HepG2 (cell line): ENCODE data around the gene PSMA3. TPM values are rescaled to one million over a fixed set of nuclear protein-coding genes. Genes with fewer than 3 reads are reported as not detected.

Experiments used
- ISL2 ChIP-seq: sonication (generic); formaldehyde crosslinking; IDR thresholded peaks from 2 replicates; pipeline ENCODE4 v1.5.0; 2020; ENCODE audit warnings: missing genetic modification reagents
- MED13 ChIP-seq: sonication (generic); formaldehyde crosslinking; IDR thresholded peaks from 2 replicates; pipeline ENCODE4 v1.5.0; 2020; ENCODE audit warnings: missing genetic modification reagents
- MEIS1 ChIP-seq: sonication (generic); formaldehyde crosslinking; IDR thresholded peaks from 2 replicates; pipeline ENCODE4 v1.9.0; 2021; ENCODE audit warnings: mild to moderate bottlenecking, missing genetic modification reagents, moderate library complexity, borderline replicate concordance
- NFKB2 ChIP-seq: sonication (generic); formaldehyde crosslinking; IDR thresholded peaks from 2 replicates; pipeline ENCODE4 v1.4.0; 2020; ENCODE audit warnings: missing genetic modification reagents, borderline replicate concordance
- NR2F1 ChIP-seq, 2 experiments: fragments of 450-650 bp in 1 of 2; formaldehyde crosslinking in 1 of 2; IDR thresholded peaks; 2 replicates each; pipeline versions ENCODE4 v1.5.0 to v1.6.1; 2016 to 2020; ENCODE audit warnings: mild to moderate bottlenecking in 1 of 2, missing compliant biosample characterization in 1 of 2, missing genetic modification reagents in 1 of 2, moderate library complexity in 1 of 2
- PHF8 ChIP-seq: sonication (generic); formaldehyde crosslinking; IDR thresholded peaks from 2 replicates; pipeline ENCODE4 v1.5.0; 2020; ENCODE audit warnings: missing genetic modification reagents
- PRMT3 ChIP-seq: sonication (generic); formaldehyde crosslinking; IDR thresholded peaks from 2 replicates; pipeline ENCODE4 v1.8.1; 2022; ENCODE audit warnings: low read depth, mild to moderate bottlenecking, moderate library complexity, missing genetic modification reagents, borderline replicate concordance
- RORA ChIP-seq: sonication (generic); formaldehyde crosslinking; IDR thresholded peaks from 2 replicates; pipeline ENCODE4 v1.5.0; 2020; ENCODE audit warnings: mild to moderate bottlenecking, missing genetic modification reagents, moderate library complexity
- SALL2 ChIP-seq: sonication (generic); formaldehyde crosslinking; IDR thresholded peaks from 2 replicates; pipeline ENCODE4 v1.8.1; 2023; ENCODE audit warnings: mild to moderate bottlenecking, missing genetic modification reagents, inconsistent platforms
- ZSCAN30 ChIP-seq: sonication (generic); formaldehyde crosslinking; IDR thresholded peaks from 2 replicates; pipeline ENCODE4 v1.5.0; 2020; ENCODE audit warnings: mild to moderate bottlenecking, missing genetic modification reagents
- polyA plus RNA-seq, 8 experiments: library from polyadenylated mRNA; depleted of rRNA in 3 of 8; stranded (reverse) in 7 of 8; unstranded in 1 of 8; fragments of >200 nt; fragmentation: Illumina TruSeq in 4 of 8; extraction: Trizol in 4 of 8; gene quantifications; 2 replicates each; pipeline versions ENCODE4 v1.2.1 to v1.2.3, GENCODE V29; 2011 to 2016; ENCODE audit warnings: low read depth in 4 of 8, missing spikeins in 1 of 8, mixed read lengths in 1 of 8; ENCODE audit not compliant: insufficient read depth in 1 of 8
- total RNA-seq, 5 experiments: library from RNA; depleted of rRNA; stranded (reverse); fragments of >200 nt; fragmentation: Illumina TruSeq; extraction: Trizol; gene quantifications; 2 replicates each; pipeline ENCODE4 v1.2.3, GENCODE V29; 2016; ENCODE audit warnings: low read depth in 1 of 5
- TF ChIP-seq, protein P1 (sequence below): sonication (generic); formaldehyde crosslinking; IDR thresholded peaks from 2 replicates; pipeline ENCODE4 v1.5.0; 2020; ENCODE audit warnings: mild to moderate bottlenecking, missing genetic modification reagents, borderline replicate concordance
- TF ChIP-seq, protein P2 (sequence below): sonication (generic); formaldehyde crosslinking; IDR thresholded peaks from 2 replicates; pipeline ENCODE4 v1.4.0; 2020; ENCODE audit warnings: missing genetic modification reagents
- TF ChIP-seq, protein P3 (sequence below): sonication (generic); formaldehyde crosslinking; IDR thresholded peaks from 2 replicates; pipeline ENCODE4 v1.5.0; 2020; ENCODE audit warnings: missing genetic modification reagents
- TF ChIP-seq, protein P4 (sequence below): sonication (generic); formaldehyde crosslinking; IDR thresholded peaks from 2 replicates; pipeline ENCODE4 v1.4.0; 2020; ENCODE audit warnings: mild to moderate bottlenecking, low read depth, missing genetic modification reagents

Gene PSMA3
- total and polyA plus RNA-seq, 2 of the 13 experiments (the other 11 are each of a cell fraction or from before 2014, with no cell fraction given) = 232 to 275 TPM

DNA sequence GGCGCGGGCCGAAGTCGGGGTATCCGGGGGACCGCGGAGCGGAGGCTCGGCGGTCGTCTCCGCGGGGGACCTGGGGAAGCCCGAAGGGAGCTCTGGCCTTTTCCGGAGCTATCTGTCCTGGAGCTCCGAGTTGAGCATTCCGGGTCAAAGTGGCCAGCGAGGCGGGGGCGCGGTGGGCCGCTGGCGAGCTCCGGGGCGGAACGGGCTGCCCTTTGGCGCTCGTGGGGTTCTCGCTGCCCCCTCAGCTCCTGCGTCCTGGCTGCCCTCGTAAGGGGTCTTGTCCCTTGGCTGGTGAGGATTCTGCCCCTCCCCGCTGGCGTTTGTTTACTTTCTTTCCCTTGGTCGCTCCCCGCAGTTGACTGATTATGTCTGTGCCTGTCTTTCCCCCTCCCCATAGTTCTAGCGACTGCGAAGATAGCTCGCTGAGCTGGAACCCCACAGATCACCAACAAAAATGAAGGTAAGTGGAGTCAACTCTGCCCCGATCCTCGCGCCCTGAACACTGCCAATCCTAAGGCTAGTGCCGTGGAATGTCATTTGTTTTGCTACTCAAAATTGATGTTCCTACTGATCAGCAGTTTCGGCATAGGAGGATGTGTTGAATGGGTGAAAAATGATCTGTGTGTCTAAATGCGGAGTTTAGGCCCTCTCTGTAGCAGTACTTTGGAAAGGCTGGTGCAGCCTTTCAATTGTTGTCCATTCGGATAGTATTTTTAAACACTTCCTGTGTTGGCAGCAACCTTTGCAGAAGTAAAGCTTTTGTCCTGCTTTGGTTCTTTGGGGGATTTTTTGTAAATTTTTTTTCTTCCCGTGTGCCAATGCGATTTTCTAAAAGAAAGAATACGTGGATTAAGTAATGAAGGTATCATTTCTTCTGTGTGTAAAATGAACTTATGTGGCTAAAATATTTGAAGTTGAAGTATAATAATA is 55.0 kb downstream of the PSMA3 start (continued):
- TF ChIP-seq, protein P1, sequence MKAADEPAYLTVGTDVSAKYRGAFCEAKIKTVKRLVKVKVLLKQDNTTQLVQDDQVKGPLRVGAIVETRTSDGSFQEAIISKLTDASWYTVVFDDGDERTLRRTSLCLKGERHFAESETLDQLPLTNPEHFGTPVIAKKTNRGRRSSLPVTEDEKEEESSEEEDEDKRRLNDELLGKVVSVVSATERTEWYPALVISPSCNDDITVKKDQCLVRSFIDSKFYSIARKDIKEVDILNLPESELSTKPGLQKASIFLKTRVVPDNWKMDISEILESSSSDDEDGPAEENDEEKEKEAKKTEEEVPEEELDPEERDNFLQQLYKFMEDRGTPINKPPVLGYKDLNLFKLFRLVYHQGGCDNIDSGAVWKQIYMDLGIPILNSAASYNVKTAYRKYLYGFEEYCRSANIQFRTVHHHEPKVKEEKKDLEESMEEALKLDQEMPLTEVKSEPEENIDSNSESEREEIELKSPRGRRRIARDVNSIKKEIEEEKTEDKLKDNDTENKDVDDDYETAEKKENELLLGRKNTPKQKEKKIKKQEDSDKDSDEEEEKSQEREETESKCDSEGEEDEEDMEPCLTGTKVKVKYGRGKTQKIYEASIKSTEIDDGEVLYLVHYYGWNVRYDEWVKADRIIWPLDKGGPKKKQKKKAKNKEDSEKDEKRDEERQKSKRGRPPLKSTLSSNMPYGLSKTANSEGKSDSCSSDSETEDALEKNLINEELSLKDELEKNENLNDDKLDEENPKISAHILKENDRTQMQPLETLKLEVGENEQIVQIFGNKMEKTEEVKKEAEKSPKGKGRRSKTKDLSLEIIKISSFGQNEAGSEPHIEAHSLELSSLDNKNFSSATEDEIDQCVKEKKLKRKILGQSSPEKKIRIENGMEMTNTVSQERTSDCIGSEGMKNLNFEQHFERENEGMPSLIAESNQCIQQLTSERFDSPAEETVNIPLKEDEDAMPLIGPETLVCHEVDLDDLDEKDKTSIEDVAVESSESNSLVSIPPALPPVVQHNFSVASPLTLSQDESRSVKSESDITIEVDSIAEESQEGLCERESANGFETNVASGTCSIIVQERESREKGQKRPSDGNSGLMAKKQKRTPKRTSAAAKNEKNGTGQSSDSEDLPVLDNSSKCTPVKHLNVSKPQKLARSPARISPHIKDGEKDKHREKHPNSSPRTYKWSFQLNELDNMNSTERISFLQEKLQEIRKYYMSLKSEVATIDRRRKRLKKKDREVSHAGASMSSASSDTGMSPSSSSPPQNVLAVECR (CRISPR knock-in tag) = peak; percentile 43; the same call in 1 of the 2 replicates
- TF ChIP-seq PHF8 (CRISPR knock-in tag) (0 out of 2 replicates have a peak, but pooled peaks have one; percentile 28), ISL2 (CRISPR knock-in tag) (0 out of 2 replicates have a peak, but pooled peaks have one; percentile 29), NFKB2 (CRISPR knock-in tag) (peak; percentile 47; the same call in 1 of the 2 replicates), NR2F1 (CRISPR knock-in tag; IDR thresholded peaks at IDR 0.05) (no peak), MEIS1 (CRISPR knock-in tag) (no peak), MED13 (CRISPR knock-in tag) (peak; percentile 56; the same call in 1 of the 2 replicates), RORA (CRISPR knock-in tag) (no peak), PRMT3 (CRISPR knock-in tag) (no peak), ZSCAN30 (no peak), SALL2 (CRISPR knock-in tag) (0 out of 2 replicates have a peak, but pooled peaks have one; percentile 38)
- TF ChIP-seq, protein P2, sequence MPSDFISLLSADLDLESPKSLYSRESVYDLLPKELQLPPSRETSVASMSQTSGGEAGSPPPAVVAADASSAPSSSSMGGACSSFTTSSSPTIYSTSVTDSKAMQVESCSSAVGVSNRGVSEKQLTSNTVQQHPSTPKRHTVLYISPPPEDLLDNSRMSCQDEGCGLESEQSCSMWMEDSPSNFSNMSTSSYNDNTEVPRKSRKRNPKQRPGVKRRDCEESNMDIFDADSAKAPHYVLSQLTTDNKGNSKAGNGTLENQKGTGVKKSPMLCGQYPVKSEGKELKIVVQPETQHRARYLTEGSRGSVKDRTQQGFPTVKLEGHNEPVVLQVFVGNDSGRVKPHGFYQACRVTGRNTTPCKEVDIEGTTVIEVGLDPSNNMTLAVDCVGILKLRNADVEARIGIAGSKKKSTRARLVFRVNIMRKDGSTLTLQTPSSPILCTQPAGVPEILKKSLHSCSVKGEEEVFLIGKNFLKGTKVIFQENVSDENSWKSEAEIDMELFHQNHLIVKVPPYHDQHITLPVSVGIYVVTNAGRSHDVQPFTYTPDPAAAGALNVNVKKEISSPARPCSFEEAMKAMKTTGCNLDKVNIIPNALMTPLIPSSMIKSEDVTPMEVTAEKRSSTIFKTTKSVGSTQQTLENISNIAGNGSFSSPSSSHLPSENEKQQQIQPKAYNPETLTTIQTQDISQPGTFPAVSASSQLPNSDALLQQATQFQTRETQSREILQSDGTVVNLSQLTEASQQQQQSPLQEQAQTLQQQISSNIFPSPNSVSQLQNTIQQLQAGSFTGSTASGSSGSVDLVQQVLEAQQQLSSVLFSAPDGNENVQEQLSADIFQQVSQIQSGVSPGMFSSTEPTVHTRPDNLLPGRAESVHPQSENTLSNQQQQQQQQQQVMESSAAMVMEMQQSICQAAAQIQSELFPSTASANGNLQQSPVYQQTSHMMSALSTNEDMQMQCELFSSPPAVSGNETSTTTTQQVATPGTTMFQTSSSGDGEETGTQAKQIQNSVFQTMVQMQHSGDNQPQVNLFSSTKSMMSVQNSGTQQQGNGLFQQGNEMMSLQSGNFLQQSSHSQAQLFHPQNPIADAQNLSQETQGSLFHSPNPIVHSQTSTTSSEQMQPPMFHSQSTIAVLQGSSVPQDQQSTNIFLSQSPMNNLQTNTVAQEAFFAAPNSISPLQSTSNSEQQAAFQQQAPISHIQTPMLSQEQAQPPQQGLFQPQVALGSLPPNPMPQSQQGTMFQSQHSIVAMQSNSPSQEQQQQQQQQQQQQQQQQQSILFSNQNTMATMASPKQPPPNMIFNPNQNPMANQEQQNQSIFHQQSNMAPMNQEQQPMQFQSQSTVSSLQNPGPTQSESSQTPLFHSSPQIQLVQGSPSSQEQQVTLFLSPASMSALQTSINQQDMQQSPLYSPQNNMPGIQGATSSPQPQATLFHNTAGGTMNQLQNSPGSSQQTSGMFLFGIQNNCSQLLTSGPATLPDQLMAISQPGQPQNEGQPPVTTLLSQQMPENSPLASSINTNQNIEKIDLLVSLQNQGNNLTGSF (CRISPR knock-in tag) = 0 out of 2 replicates have a peak, but pooled peaks have one; percentile 65
- TF ChIP-seq, protein P3, sequence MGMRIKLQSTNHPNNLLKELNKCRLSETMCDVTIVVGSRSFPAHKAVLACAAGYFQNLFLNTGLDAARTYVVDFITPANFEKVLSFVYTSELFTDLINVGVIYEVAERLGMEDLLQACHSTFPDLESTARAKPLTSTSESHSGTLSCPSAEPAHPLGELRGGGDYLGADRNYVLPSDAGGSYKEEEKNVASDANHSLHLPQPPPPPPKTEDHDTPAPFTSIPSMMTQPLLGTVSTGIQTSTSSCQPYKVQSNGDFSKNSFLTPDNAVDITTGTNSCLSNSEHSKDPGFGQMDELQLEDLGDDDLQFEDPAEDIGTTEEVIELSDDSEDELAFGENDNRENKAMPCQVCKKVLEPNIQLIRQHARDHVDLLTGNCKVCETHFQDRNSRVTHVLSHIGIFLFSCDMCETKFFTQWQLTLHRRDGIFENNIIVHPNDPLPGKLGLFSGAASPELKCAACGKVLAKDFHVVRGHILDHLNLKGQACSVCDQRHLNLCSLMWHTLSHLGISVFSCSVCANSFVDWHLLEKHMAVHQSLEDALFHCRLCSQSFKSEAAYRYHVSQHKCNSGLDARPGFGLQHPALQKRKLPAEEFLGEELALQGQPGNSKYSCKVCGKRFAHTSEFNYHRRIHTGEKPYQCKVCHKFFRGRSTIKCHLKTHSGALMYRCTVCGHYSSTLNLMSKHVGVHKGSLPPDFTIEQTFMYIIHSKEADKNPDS (CRISPR knock-in tag) = no peak
- TF ChIP-seq, protein P4, sequence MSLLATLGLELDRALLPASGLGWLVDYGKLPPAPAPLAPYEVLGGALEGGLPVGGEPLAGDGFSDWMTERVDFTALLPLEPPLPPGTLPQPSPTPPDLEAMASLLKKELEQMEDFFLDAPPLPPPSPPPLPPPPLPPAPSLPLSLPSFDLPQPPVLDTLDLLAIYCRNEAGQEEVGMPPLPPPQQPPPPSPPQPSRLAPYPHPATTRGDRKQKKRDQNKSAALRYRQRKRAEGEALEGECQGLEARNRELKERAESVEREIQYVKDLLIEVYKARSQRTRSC (CRISPR knock-in tag) = no peak
